ENCODE data around the gene THTPA. TPM values are rescaled to one million over a fixed set of nuclear protein-coding genes. Genes with fewer than 3 reads are reported as not detected.

The THTPA gene
- total RNA-seq, 1 donor from 2014 or later = 11.8 TPM

GRCh38 chr14:23548351-23549318 is 7.4 kb upstream of the THTPA start:
- Mint-ChIP-seq H3K4me3 (ENCODE audit: unreplicated experiment) (no peak overlapping the region), H3K36me3 (ENCODE audit: low read depth) (no peaks in the 10 kb centered on the region)
- DNase-seq (ENCODE audit: low spot score) = no peak

DNA sequence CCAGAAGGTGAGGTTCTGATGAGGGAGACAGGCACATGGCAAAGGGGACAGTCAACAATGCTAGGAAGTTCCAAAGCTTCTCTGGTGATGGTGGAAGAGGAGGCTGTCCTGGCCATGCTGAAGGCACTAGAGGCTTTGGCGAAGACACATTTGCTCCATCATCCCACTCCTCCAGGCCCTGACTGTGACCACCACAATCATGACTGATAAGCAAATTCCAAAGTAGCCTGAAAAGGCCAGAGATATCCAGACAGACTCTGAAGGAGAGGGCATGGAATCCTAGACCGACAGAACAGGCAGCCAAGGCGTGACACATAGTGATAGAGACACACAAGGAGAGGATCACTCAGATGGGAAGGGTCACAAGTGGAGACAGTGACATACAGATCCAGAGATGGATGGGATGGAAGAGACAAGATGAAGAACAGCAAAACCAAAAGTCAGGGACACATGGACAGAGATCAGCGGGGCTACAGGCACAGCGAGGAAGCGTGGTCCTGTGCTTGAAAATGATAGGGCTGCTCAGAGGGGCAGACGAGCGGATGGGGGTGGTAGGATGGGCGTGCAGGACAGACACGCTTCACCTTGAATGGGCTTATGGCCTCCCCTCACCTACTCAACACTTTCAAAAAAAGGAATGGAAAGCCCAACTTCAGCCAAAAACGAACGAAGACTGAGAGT is 5.8 kb upstream of the THTPA start:
- DNase-seq (ENCODE audit: low spot score) = no peak
- Mint-ChIP-seq H3K4me3 (ENCODE audit: unreplicated experiment) (no peak overlapping the region), H3K4me1 (ENCODE audit: low read depth) (peaks cover 12% of the 10 kb centered on the region), H3K27ac (ENCODE audit: unreplicated experiment) (no peak overlapping the region), H3K36me3 (ENCODE audit: low read depth) (no peaks in the 10 kb centered on the region), H3K9me3 (ENCODE audit: low read depth) (no peaks in the 10 kb centered on the region), H3K27me3 (ENCODE audit: low read depth) (no peaks in the 10 kb centered on the region)
- TF ChIP-seq CTCF (IDR thresholded peaks at IDR 0.05) = no peak

More at GRCh38 chr14:23548351-23549318, 7.4 kb upstream of the THTPA start:
- Mint-ChIP-seq H3K27me3 (ENCODE audit: low read depth) (no peaks in the 10 kb centered on the region), H3K9me3 (ENCODE audit: low read depth) (no peaks in the 10 kb centered on the region), H3K4me1 (ENCODE audit: low read depth) (peaks cover 14% of the 10 kb centered on the region), H3K27ac (ENCODE audit: unreplicated experiment) (no peak overlapping the region)
- TF ChIP-seq CTCF (IDR thresholded peaks at IDR 0.05) = no peak

DNA sequence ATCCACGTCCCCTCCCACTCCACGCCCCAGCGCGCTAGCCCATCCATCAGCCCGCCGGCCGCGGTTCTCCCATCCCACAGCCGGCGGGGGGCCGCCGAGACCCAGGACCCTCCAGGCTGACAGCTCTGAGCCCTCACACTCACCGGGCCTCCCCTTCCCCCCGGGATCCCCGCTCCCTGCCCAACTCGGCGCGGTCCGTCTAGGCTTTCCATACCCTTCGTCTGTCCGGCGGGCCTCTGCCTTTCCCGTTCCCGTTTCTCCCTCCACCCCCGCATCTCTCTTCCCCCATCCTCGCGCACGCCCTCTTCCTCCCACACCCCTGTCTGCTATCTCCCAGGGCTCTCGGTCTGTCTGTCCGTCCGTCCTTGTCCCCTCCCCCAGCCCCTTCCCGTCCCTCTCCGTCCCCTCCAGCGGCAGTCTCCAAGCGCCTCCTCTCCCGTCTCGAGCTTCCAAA is 5.2 kb upstream of the THTPA start:
- H3K4me1 Mint-ChIP-seq (ENCODE audit: low read depth) = peaks cover 11% of the 10 kb centered on the region
- H3K27me3 Mint-ChIP-seq (ENCODE audit: low read depth) = no peaks in the 10 kb centered on the region
- no peaks in the 10 kb centered on the region for H3K36me3 Mint-ChIP-seq (ENCODE audit: low read depth)
- H3K4me3 Mint-ChIP-seq (ENCODE audit: unreplicated experiment) = no peak overlapping the region
- H3K27ac Mint-ChIP-seq (ENCODE audit: unreplicated experiment) = peak overlapping the region; percentile 84
- no peaks in the 10 kb centered on the region for H3K9me3 Mint-ChIP-seq (ENCODE audit: low read depth)
- no peak for DNase-seq (ENCODE audit: low spot score)
- no peak for TF ChIP-seq CTCF (IDR thresholded peaks at IDR 0.05)

DNA sequence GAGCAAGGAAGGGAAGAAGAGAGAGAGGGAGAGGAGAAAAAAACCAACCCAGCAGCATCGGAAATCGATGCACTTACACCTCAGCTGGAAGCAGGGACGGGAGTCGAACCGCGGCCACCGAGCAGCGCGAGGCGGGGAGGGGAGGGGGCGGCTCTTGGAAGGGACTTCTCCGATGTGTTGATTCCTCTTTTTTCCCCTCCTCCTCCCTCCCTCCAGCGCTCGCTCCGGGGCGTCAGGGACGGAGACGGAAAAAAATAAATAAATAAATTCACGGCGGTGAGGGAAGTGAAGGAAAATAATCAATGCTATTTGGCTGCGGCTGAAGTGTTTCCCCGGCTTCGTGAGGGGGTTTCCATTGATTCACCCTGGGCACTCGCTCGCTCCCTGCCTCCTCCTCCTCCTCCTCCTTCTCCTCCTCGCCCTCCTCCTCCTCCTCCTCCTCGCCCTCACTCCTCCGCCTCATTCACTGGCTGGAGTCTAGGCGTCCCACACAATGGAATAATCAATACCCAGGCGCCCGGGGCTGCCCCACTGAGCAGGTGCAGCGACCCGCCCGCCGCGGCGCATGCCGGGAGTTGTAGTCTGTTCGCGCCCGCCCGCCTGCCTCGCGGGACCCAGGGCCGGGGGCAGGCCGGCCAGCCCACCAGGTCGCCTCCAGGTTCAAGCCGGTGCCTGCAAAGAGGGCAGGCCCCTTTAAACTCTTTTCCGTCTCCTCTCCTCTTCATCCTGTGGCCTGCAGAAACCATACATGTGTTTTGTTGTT is 4.6 kb upstream of the THTPA start, which contains the start of gene ZFHX2:
Gene ZFHX2, minus strand, starts transcription at position 500 of the 763 bp plus-strand sequence. CDS start 16,440 bp downstream, outside the sequence.
- Mint-ChIP-seq H3K9me3 (ENCODE audit: low read depth) (no peaks in the 10 kb centered on the region), H3K27ac (ENCODE audit: unreplicated experiment) (peak within 1 kb of the TSS; percentile 84), H3K36me3 (ENCODE audit: low read depth) (no peaks in the 10 kb centered on the region), H3K27me3 (ENCODE audit: low read depth) (no peaks in the 10 kb centered on the region), H3K4me3 (ENCODE audit: unreplicated experiment) (no peak within 1 kb of the TSS), H3K4me1 (ENCODE audit: low read depth) (peaks cover 15% of the 10 kb centered on the region)
- DNase-seq (ENCODE audit: low spot score) = no peak
- TF ChIP-seq CTCF (IDR thresholded peaks at IDR 0.05) = no peak

DNA sequence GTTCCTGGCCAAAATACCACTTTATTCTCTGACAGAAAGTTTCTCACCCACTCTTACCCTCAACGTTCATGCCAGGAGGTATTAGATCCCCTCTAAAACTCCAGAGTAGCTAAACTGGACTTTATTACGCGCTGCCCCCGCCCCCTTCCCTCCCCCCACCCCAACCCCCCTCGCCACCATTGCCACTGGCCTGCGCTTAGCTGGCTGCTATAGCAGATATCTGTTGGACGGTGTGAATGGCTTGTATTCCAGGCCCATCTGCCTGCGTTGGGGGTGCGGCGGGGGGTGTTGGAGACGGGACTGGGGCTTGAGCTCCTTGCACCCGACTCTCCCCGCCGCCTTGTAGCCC is 564 bp upstream of the THTPA start:
- Mint-ChIP-seq H3K27me3 (ENCODE audit: low read depth) (no peaks in the 10 kb centered on the region), H3K36me3 (ENCODE audit: low read depth) (peaks cover 6% of the 10 kb centered on the region), H3K27ac (ENCODE audit: unreplicated experiment) (peak overlapping the region; percentile 93), H3K9me3 (ENCODE audit: low read depth) (no peaks in the 10 kb centered on the region), H3K4me3 (ENCODE audit: unreplicated experiment) (peak overlapping the region; percentile 91), H3K4me1 (ENCODE audit: low read depth) (peaks cover 34% of the 10 kb centered on the region)
- TF ChIP-seq CTCF (IDR thresholded peaks at IDR 0.05) = no peak
- no peak for DNase-seq (ENCODE audit: low spot score)

Data from chondrocyte (in vitro differentiated cells).